T-helper 17 cell (primary cell): ENCODE data around the gene PSMC3IP. TPM values are rescaled to one million over a fixed set of nuclear protein-coding genes. Genes with fewer than 3 reads are reported as not detected.

Experiments
- total RNA-seq, 4 donors: library from RNA in 2 of 4; stranded (reverse) in 2 of 4; gene quantifications; one replicate each; pipeline ENCODE4 v1.2.3 and lab custom pipeline; 2022 to 2026

Gene PSMC3IP
- total RNA-seq, 2 donors from 2014 or later = 2.4 to 2.6 TPM

Other genes starting within 250 kb of the PSMC3IP start
- 100 to 1,000 TPM; 203 to 221 TPM for gene STAT3, start 189.3 kb downstream of the PSMC3IP start, total RNA-seq
- under 1 TPM; 0.47 to 0.90 TPM for gene CAVIN1, start 154.5 kb downstream of the PSMC3IP start, total RNA-seq
- gene ATP6V0A1, start 118.9 kb downstream of the PSMC3IP start, total RNA-seq = 10 to 100 TPM; 15.4 to 18.5 TPM
- 10 to 100 TPM; 12.5 to 13.2 TPM for gene NAGLU, start 41.5 kb downstream of the PSMC3IP start, total RNA-seq
- 1 to 10 TPM in 1 of 2 donors, under 1 TPM in 1; 0.90 to 1.2 TPM for gene HSD17B1, start 24.8 kb downstream of the PSMC3IP start, total RNA-seq
- gene COASY, start 15.6 kb downstream of the PSMC3IP start, total RNA-seq = 10 to 100 TPM; 39.1 to 49.4 TPM
- gene MLX, start 10.6 kb downstream of the PSMC3IP start, total RNA-seq = 10 to 100 TPM; 33.1 to 36.1 TPM
- gene RETREG3, start 31.6 kb upstream of the PSMC3IP start, total RNA-seq = 10 to 100 TPM; 43.5 to 57.9 TPM
- 1 to 10 TPM; 6.1 to 9.8 TPM for gene TUBG1, start 32.0 kb upstream of the PSMC3IP start, total RNA-seq
- gene TUBG2, start 81.6 kb upstream of the PSMC3IP start, total RNA-seq = 10 to 100 TPM in 1 of 2 donors, 1 to 10 TPM in 1; 8.9 to 11.3 TPM
- gene PLEKHH3, start 99.3 kb upstream of the PSMC3IP start, total RNA-seq = under 1 TPM; 0.78 to 0.85 TPM
- 1 to 10 TPM; 1.4 to 1.6 TPM for gene CCR10, start 104.1 kb upstream of the PSMC3IP start, total RNA-seq
- 1 to 10 TPM; 3.9 to 6.9 TPM for gene CNTNAP1, start 104.8 kb upstream of the PSMC3IP start, total RNA-seq
- gene EZH1, start 167.3 kb upstream of the PSMC3IP start, total RNA-seq = 10 to 100 TPM; 72.6 to 77.0 TPM
- gene RAMP2, start 183.5 kb upstream of the PSMC3IP start, total RNA-seq = not detected
- 10 to 100 TPM; 20.5 to 27.4 TPM for gene VPS25, start 195.7 kb upstream of the PSMC3IP start, total RNA-seq
- under 1 TPM in 1 of 2 donors, not detected in 1; 0.31 TPM for gene WNK4, start 202.9 kb upstream of the PSMC3IP start, total RNA-seq
- gene COA3, start 221.0 kb upstream of the PSMC3IP start, total RNA-seq = 10 to 100 TPM; 10.1 to 15.2 TPM
- not detected for gene CNTD1, start 221.1 kb upstream of the PSMC3IP start, total RNA-seq
- gene BECN1, start 246.6 kb upstream of the PSMC3IP start, total RNA-seq = 100 to 1,000 TPM; 125 to 158 TPM